CD4-positive, alpha-beta T cell treated with Interferon alpha-2 for 1 hour (primary cell): ENCODE data around the gene SCMH1.

ENCODE experiments used
- DNase-seq, 2 donors: peaks; one replicate each; pipeline ENCODE4 v3.0.0-alpha.2; 2020 to 2022

SCMH1 gene

DNA sequence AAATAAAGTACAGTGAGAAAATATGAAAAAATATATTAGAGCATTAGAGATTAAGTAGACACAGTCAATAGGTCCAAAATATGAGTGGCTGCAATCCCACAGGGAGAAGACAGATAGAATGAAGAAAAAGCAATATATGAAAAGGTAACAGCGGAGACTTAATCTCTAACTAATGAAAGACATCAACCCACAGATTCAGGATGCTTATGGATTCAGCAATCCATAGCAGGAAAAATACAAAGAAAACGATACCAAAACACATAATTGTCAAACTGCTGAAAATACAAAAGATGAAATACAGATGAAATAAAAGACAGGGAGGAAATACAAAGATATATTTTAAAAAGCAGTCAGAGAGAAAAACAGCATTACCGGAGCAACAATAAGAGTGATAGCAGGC lies 163.9 kb downstream of the SCMH1 start:
- no peak for DNase-seq

DNA sequence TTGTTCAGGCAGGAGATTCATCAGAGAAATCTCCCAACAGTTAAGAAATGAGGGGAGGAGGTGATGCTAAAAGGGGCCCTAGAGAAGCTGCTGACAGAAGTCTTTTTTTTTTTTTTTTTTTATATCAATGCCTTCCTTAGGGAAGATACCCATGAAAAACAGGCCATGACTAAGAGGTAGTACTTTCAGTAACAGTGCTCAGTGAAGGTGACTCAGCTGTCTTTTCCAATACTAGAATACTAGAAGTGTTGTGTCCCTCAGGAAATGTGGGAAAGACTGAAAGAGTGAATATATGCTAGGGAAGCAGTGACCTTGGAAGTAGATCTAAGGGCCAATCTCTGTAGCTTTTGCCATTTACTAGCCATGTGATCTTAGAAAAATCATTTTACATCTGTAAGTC lies 168.1 kb downstream of the SCMH1 start:
- no peak for DNase-seq

DNA sequence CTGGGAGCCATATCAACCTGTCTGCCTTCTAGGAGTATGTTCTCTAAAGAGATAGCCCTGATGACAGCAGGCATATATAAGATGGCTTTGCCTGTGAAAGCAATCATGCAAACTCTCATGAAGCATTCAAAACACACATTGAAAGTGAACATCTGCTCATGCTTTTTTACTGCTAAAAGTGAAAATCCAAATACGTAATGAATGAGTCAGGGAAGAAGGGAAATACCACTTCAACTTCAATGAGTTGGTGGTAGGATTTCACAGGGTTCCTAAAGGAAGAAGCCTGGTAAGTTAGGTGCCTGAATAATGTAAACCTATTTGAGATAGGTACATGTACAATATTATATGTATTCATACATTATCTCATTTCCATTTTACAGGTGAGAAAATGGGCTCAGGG lies 170.1 kb downstream of the SCMH1 start:
- DNase-seq: no peak

DNA sequence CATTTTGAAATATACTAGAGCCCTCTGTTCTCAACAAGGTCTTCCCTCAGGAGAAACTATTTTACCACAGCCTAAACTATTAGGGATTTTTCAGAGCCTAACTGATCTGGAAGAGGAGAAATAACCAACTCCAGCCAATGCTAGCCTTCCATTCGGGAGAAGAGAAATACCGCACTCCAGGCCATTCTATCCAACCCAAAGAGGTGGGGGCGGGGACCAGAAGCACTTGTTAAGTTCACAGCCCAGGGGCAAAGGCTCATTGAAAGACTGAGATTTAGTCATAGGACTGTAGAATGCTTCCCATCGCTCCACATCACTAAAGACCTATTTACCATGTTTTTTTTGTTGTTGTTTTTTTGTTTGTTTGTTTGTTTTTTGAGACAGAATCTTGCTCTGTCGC lies 185.2 kb downstream of the SCMH1 start:
- DNase-seq: no peak

DNA sequence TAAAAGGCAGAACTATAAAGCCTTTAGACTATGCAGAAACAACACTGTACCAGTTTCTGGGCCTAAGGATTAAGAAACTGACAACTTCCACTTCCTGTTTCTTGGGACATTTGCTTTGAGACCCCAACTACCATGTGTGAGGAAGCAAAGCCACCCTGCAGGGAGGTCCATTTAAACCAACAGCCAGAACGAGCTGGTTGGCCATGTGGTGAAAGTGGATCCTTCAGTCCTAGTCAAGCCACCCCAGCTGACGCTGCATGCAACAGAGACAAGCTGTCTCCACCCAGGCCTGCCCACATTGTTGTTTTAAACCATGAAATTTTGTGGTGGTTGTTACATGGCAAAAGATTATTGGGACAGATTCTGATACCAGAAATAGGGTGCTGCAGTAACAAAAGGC lies 188.8 kb downstream of the SCMH1 start:
- DNase-seq: no peak

DNA sequence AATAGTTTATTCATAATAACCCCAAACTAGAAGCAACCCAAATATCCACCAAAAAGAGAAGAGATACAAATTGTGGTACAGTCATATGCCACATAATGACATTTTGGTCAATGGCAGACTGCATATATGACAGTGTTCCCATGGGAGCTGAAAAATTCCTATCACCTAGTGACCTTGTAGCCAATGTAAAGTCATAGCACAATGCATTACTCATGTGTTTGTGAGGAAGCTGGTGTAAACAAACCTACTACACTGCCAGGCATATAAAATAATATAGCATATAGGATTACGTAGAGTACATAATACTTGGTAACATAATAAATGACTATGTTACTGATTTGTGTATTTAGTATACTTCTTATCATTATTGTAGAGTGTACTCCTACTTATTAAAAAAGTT lies 191.1 kb downstream of the SCMH1 start:
- DNase-seq: no peak

DNA sequence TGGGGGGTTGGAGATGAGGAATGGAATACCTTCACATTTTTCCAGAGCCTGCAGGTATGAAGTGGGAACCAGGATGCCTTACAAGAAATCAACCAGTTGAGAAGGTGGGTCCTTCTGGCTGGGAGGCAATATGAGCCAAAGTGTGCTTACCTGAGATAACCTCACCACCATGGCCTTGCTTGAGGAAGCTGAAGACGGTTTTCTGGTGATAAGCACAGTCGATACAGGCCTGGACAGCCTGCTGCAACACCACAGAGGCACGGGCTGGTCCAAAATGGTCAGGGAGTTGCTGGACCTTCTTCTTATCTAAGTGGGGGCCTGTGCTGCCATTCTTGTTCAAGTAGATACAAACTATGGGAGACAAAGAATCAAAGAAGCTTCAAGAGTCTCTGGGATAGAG lies 193.6 kb downstream of the SCMH1 start:
- DNase-seq: no peak

DNA sequence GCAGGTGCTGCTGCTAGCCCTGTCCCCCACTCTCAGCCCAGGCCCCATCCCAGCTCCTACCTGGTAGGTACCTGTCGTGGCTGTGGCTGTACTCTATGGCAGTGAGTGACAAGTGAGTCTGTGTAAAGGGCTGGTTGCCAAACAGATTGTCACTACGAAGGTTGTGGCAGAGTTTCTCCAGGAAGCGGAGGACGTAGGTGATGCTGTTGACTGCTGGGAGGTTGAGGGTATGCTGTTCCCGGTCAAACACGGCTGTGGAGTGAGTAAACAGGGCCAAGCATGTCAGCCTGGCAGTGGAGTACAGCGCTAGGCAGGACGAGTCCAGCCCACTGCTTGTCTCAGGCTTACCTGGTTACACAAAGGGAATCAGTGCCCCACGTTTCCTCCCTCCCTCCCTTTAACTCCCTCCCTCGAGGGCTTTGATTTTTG lies 195.7 kb downstream of the SCMH1 start:
- DNase-seq: no peak

DNA sequence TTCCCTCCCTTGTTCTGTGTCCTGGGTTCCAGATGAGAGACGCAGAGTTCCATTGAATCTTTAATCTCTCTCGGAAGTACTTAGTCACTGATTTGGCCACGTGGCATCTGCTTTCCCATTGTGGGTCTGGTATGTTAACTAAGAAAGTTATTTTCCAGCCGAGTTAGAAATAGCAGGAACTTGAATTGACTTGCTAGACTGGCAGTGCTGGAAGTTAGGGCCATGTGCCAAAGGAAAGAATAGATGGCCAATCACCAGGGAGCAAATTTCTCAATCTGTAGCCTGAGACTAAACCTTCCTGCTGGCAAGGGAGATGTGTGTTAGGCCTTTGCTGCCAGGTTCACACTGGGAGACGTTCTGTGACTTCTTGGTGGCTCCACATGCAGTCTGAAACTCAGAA lies 196.4 kb downstream of the SCMH1 start:
- DNase-seq: no peak

DNA sequence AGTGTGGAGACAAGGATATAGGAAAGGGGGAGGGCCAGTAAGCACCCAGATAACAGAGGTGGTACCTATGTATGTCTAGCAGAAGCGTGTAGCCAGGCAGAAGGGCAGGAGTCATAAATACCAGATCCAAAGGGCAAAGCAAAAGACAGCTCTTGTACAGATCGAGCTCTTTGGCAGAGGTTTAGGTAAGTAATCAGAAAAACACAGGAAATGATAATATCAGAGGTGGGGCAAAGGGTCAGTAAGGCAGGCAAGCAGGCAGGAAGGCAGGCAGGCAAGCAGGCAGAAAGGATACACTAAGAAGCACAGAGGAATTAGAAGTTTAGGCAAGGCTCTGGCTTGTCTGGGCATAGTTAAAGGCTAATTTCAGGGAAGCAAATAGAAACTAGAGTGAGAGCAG lies 197.9 kb downstream of the SCMH1 start:
- DNase-seq: no peak

DNA sequence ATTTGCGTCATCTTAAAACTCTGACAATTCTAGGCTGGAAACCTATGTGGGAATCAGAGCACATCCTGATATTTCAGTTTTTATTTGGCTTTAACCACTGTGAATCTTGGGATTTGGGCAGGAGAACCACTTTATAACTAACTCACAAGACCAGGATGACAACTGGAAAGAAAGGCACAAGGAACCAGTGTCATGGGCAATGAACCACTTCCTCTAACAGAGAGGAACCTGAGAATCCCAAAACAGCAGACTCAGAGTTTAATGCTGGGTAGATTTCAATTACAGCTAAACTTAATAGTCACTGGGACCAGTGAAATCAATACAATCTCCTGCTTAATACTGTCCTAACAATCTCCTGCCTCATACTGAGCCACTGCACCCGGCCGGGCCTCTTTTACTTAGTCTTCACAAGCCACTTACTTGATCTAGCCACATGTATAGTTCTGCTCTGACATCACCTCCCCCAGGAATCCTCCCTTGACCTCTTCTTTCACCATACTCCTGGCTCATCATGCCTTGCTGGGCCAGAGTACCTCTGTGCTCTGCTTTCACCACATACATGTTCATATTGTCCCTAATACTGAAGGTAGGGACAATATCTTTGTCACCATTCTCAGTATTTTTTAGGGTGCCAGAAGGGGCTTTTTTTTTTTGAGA lies 200.4 kb downstream of the SCMH1 start:
- DNase-seq: no peak

DNA sequence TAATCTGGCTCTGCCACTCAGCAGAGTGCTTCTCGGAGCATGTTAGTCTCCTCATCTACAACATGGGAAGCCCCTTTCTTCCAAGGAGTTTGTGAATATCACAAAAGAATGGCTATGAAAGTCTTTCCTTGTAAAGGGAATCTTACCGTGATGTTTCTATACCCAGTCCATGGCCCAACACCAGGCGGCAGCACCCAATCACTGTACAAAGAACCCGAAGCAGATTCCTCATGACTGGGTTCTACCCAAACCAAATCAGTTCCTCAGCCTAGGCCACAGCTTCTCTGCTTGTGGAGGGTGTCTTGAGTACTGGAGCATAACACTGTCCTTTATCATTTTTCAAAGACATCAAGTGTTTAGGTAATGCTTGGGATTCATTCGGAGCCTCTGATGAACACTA lies 204.0 kb downstream of the SCMH1 start:
- no peak for DNase-seq

DNA sequence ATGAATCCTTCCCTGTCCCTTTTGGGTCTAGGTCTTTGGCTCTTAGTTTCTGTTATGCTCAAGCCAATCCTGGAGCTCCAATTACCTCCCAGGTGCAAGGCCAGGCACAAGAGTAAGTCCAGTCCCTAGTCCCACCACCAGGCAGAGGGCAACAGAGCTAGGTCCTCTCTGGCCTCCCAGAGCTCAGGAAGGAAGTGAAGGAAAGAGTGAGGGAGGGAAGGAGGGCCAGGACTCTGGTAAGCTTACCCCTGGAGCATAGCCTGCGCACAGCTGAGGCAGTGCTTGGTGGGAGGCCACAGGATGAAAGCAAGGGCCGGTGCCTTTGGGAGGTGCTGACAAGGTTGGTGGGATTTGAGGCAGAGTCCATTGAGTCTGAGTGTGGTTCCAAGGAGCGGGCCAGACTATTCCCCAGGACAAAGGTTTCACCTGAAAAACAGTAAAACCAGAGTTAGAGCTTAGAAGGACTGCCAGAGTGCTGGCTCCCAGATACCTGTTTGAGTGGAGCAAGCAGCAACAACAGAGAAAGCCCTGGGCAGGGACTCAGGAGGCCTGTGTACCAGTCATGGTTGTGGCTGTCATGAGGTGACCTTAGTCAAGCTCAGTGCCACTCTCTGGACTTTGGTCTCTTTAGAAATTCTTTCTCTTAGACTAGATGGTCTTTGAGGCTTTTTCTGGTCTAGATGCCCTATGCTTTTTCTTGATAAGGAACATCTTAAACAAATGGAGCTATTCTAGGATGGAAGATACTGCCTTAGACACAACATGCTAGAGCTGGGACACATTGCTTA lies 204.8 kb downstream of the SCMH1 start:
- no peak for DNase-seq

DNA sequence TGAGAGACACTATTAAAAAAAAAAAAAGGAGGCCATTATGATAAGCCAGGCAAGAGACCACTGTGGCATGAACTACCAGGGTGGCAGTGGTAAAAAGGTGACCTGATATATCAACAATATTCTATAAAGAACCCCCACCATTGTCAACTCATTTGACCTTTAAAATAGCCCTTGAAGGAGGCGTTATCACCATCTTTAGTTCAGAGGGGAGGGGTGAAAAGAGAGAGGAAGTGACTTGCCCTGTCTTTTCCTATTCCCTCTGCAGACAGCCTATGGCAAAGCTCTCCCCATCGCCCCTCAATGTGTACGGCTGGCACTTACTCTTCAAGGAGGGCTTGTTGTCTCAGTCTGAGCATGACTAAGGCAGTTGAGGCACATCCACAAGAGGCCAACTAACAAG lies 208.8 kb downstream of the SCMH1 start:
- no peak for DNase-seq

DNA sequence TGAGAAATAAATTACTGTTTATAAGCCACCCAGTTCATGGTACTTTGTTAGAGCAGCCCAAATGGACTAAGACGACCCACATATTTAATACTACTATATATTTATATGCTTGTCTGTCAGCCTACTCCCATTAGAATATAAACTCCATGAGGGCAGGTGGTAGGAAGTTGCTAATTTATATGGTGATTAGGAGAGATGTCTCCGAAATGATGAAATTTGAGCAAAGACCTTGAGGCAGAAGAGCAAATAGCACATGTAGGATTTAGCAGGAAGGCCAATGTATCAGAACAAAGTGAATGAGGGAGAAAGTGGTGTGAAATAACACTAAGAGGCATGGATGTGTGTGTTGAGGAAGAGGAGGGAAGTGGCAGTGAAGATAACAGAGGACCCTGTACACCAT lies 210.0 kb downstream of the SCMH1 start:
- DNase-seq: no peak

DNA sequence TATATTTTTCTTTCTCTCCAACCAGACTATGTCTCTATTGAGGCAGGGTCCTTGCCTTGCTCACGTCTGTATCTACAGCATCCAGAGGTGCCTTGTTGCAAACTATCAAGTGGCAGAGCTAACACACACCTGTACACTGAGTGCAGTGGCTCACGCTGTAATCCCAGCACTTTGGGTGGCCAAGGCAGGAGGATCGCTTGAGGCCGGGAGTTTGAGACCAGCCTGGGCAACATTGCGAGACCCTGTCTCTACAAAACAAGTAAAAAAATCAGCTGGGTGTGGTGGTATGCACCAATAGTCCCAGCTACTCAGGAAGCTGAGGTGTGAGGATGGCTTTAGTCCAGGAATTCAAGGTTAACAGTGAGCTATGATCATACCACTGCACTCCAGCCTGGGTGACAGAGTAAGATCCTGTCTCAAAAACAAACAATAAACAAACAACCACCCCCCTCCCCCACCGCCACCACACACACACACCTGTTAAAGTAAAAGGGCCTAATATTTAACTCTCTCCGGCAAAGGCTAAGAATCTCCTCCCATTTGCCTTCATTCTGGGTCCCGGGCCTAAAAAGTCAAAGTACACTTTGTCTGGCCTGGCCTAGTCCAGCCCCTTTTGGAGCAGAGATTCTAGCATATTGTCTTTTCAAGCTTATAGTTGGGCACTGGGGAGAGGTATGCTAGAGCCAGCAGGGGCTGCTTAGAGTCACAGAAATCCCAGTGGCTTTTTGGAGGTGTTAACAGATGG lies 211.1 kb downstream of the SCMH1 start:
- DNase-seq: no peak

DNA sequence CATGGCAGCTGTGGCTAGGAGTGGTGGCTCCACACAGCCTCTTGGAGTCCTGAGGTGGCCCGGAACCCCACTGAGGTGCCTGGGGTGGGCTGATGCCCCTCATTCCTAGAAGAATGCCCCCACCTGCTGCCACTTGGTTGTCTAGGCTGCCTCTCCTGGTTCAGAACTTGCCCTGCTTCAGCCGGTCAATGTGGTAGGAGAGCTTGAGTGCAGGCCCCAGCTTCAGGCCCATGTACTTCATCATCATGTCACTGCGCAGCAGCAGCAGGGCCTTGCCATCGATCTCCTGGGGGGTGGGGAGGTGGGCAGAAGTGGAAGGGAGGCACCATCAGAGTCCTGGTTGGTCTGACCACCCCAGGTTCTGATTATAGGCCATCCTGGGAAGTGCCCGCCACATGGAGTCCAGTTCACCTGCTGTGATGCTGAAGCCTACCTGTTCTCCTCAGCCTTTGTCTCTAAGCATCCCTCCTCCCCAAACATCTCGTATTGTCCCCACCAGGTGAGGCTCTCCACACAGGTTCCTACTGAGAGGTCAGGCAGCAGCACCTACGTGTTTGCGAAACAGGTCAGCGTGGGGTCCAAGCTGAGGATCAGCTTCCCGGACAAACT lies 214.0 kb downstream of the SCMH1 start:
- DNase-seq: no peak

DNA sequence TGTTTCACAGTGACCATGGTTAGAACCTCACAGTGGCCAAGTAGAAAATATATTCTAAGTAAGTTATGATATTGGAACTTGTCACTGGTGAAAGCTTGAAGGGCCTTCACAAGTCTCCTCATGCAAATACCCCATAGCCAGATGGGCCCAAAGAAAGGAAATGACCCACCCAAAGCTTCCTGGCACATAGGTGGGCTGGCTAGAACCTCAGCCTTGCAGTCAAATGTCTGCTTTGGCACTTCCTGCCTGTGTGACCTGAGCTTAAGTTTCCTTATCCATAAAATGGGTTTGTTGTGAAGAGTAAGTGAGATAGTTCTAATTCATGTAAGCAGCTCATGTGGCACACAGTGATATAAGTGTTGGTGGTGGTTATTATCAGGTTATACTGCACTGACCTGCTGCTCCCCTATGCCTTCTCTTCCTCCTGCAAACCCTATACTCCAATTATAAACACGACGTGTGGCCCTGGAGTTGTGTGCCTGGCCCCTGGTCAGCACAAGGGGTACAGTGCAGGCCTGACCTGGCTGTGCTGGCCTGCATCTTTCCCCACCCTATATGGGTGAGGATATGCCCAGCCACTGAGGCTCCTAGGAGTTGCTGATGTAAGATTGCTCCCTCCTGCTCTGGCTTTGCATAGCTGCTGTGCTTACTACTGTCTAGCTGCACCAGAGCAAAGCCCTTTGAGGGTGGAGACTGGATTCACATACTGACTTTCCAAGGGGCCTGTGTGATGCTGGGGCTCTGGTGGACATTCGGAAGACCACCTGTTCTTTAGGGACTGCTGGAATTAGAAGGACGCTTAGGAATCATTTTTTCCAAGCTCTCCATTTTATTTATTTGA lies 215.9 kb downstream of the SCMH1 start:
- no peak for DNase-seq

DNA sequence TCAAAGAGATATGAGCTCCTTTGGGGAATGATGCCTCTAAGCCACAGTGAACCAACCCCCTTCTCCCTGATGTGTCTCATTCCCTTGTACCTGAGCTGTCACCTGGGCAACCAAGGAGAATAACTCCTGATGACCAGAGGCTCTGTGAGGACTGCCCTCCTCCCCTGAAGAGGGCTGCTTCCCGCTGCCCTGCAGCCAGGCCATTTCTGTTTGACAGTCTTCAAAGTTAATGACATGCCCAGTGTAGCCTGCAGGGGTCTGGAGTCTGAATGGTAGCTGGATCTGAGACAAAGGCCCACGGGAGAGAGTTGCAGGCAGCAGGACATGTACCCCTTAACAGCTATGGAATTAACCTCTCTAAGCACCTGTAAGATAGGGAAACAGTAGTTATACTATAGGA lies 217.2 kb downstream of the SCMH1 start:
- no peak for DNase-seq

DNA sequence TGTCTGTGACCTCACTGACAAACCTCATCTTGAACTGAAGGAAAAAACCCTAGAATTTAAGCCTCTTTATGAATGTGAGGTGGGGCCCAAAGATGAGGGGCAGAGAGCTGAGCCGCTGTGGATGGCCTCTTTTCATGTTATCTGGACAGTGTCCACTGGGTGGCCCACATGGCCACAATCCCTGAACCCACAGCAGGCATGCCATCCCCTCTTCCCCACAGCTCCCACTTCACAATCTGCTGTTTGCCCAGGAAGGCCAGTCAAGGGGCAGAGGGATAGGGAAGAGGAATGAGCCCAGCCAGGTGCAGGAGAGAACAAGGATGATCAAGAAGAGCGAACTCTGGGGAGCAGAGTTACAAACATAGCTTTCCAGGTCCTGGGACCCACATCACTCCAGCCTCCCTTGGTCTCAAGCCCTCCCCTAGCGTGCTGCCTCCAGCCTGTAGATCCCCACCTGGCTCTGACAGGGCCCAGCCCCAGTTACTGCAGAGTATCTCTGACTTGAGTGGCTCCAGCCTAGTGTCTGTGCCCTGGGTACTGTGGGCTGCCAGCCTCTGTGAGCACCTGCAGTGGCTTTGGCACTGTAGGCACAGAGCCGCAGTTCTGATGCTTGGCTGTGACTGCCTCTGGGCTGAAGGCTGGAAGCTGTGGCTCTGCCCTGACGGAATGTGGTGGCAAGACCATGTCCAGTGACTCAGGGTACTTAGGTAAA lies 218.7 kb downstream of the SCMH1 start:
- DNase-seq: no peak

DNA sequence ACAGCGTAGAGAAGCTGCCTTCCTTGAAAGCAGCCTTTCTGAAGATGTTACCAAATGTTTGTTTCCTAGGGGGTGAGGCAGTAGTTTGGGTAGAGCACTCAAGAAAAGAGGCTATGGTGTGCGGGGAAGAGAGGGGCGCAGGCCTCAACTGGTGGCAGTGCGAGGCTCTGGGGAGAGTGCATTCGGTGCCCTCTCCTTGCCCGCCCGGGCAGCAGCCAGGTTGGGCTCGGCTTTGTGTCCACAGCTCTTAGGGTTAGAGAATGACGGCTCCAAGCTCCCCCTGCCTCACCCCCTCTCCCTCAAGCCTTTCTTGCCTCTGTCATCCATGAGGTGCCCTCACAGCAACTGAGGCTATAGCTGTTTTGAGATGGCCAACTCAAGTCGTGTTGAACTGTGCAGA lies 219.7 kb downstream of the SCMH1 start:
- no peak for DNase-seq
